ENCODE results near the gene LSAMP. TPM values are rescaled to one million over a fixed set of nuclear protein-coding genes. Genes with fewer than 3 reads are reported as not detected.

The LSAMP gene
- total RNA-seq, 1 donor from 2014 or later = 16.4 TPM

DNA sequence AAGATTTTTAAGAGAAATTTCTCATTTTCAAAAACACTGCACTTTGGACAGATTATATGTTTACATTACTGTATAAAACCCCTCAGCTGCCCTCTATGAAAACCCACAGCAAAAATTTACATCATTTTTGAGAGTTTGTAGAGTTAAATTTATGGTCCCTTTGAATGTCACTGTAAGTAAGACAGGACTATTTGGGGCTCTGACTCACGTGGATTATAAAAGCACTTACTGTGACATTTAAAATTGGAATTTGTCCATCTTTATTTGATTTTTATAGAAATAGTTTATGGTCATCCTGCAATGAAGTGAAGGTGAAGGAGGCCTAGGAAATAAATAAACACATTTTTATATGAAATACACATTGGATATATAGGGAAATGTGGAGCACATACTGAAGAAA lies 672.3 kb downstream of the LSAMP start:
- H3K79me2 ChIP-seq (ENCODE audit: insufficient read depth, low read length) = no peaks in the 10 kb centered on the region
- DNase-seq (ENCODE audit: low read depth) (no peak), FAIRE-seq (no peak)
- H3K9ac ChIP-seq (ENCODE audit: low read length) = no peak overlapping the region
- no peak overlapping the region for H3K4me3 Mint-ChIP-seq (ENCODE audit: unreplicated experiment)
- H3K9me3 ChIP-seq (ENCODE audit: insufficient read depth, low read depth, low read length) = no peaks in the 10 kb centered on the region
- H4K20me1 ChIP-seq (ENCODE audit: insufficient read depth, low read length) = no peaks in the 10 kb centered on the region
- no peak overlapping the region for H3K4me2 ChIP-seq (ENCODE audit: low read length)
- H3K9me3 Mint-ChIP-seq (ENCODE audit: unreplicated experiment) = no peaks in the 10 kb centered on the region
- H3K36me3 Mint-ChIP-seq (ENCODE audit: low read depth, unreplicated experiment) = no peaks in the 10 kb centered on the region
- H3K27ac Mint-ChIP-seq (ENCODE audit: unreplicated experiment) = no peak overlapping the region
- no peaks in the 10 kb centered on the region for H3K4me1 ChIP-seq (ENCODE audit: insufficient read depth, low read length)
- no peak for TF ChIP-seq EZH2 (IDR thresholded peaks at IDR 0.05; ENCODE audit: insufficient read depth, low read length)
- TF ChIP-seq, protein P1, sequence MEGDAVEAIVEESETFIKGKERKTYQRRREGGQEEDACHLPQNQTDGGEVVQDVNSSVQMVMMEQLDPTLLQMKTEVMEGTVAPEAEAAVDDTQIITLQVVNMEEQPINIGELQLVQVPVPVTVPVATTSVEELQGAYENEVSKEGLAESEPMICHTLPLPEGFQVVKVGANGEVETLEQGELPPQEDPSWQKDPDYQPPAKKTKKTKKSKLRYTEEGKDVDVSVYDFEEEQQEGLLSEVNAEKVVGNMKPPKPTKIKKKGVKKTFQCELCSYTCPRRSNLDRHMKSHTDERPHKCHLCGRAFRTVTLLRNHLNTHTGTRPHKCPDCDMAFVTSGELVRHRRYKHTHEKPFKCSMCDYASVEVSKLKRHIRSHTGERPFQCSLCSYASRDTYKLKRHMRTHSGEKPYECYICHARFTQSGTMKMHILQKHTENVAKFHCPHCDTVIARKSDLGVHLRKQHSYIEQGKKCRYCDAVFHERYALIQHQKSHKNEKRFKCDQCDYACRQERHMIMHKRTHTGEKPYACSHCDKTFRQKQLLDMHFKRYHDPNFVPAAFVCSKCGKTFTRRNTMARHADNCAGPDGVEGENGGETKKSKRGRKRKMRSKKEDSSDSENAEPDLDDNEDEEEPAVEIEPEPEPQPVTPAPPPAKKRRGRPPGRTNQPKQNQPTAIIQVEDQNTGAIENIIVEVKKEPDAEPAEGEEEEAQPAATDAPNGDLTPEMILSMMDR (IDR thresholded peaks at IDR 0.05; ENCODE audit: insufficient read depth, low read depth, low read length) = no peak
- no peak overlapping the region for H3K27ac ChIP-seq (ENCODE audit: low read depth, low read length)
- H3K27me3 Mint-ChIP-seq (ENCODE audit: low read depth, unreplicated experiment) = no peaks in the 10 kb centered on the region
- H3K4me3 ChIP-seq (ENCODE audit: insufficient read depth, low read depth, low read length) = no peak overlapping the region
- H3K4me1 Mint-ChIP-seq (ENCODE audit: low read depth, unreplicated experiment) = no peaks in the 10 kb centered on the region
- H2AFZ ChIP-seq (ENCODE audit: low read depth, low read length) = no peak overlapping the region
- H3K36me3 ChIP-seq (ENCODE audit: insufficient read depth, low read length) = no peaks in the 10 kb centered on the region
- no peaks in the 10 kb centered on the region for H3K27me3 ChIP-seq (ENCODE audit: insufficient read depth, low read length)

DNA sequence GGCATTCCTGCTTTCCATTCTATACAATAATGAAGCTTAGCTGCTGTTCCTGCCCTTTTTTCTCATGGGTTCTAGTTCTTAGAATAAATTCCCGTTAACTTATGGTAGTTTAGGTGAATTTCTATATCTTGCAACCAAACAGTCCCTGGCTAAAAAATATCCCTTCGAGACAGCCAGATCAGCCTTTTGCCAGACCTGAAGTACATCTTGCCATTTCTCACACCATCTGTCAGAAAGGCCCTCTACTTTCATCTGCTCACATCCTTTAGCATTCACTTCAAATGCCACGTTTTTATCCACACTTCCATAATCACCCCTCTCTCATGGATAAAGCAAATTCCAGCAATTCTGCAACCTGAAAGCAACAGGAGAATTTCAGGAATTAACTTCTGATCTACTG lies 676.6 kb downstream of the LSAMP start:
- Histone ChIP-seq H3K79me2 (ENCODE audit: insufficient read depth, low read length) (no peaks in the 10 kb centered on the region), H2AFZ (ENCODE audit: low read depth, low read length) (no peak overlapping the region), H3K9ac (ENCODE audit: low read length) (no peak overlapping the region), H3K4me3 (ENCODE audit: insufficient read depth, low read depth, low read length) (no peak overlapping the region), H3K9me3 (ENCODE audit: insufficient read depth, low read depth, low read length) (no peaks in the 10 kb centered on the region), H3K27ac (ENCODE audit: low read depth, low read length) (no peak overlapping the region), H3K4me1 (ENCODE audit: insufficient read depth, low read length) (peaks cover 17% of the 10 kb centered on the region), H3K27me3 (ENCODE audit: insufficient read depth, low read length) (no peaks in the 10 kb centered on the region), H3K4me2 (ENCODE audit: low read length) (no peak overlapping the region), H3K36me3 (ENCODE audit: insufficient read depth, low read length) (no peaks in the 10 kb centered on the region), H4K20me1 (ENCODE audit: insufficient read depth, low read length) (no peaks in the 10 kb centered on the region)
- DNase-seq (ENCODE audit: low read depth) (no peak), FAIRE-seq (no peak)
- Mint-ChIP-seq H3K27me3 (ENCODE audit: low read depth, unreplicated experiment) (no peaks in the 10 kb centered on the region), H3K4me1 (ENCODE audit: low read depth, unreplicated experiment) (peaks cover 9% of the 10 kb centered on the region), H3K27ac (ENCODE audit: unreplicated experiment) (no peak overlapping the region), H3K4me3 (ENCODE audit: unreplicated experiment) (no peak overlapping the region), H3K36me3 (ENCODE audit: low read depth, unreplicated experiment) (no peaks in the 10 kb centered on the region), H3K9me3 (ENCODE audit: unreplicated experiment) (no peaks in the 10 kb centered on the region)
- no peak for TF ChIP-seq EZH2 (IDR thresholded peaks at IDR 0.05; ENCODE audit: insufficient read depth, low read length)
- TF ChIP-seq, protein P1 (IDR thresholded peaks at IDR 0.05; ENCODE audit: insufficient read depth, low read depth, low read length) = no peak

DNA sequence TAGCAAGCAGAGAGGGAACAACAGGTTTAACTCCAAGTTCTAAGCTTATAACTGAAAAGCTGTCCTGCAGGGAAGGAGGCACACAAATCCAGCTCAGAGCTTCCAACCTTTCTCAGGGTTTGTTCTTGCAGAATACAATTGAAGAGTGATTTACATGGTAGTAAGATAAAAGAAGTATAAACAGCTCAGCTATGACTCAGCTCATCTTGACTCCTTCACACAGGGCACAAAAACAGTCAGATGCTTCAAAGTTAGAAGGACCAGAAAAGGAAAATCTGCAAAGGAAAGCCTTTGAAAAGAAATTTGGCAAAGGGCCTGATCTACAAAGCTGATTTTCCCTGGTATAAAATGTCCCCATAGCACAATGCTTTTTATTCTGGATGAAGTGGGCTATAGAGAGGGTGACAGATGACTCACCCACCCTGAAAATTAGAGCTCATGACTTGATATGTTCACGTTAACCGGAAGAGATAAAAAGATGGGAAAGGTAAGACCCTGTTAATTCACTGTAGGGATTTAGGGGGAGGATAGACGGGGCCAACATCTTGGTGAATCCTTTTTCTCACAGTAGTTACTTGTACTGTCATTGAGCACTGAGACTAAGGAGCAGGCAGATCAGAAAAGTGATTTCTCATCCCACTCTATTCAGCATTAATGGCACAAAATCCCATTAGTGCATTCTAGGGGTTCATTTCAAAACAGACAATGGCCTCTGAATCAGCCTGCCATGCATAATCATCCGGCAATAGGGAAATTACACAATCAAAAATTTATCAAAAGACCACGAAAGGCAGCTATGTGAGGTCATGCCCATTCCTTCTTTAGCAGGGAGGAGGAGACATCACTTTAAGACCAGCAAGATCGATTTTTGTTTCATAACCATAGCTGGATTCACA lies 678.5 kb downstream of the LSAMP start:
- Histone ChIP-seq H3K9ac (ENCODE audit: low read length) (peak overlapping the region; percentile 34), H3K27me3 (ENCODE audit: insufficient read depth, low read length) (no peaks in the 10 kb centered on the region), H2AFZ (ENCODE audit: low read depth, low read length) (no peak overlapping the region), H3K9me3 (ENCODE audit: insufficient read depth, low read depth, low read length) (no peaks in the 10 kb centered on the region), H3K36me3 (ENCODE audit: insufficient read depth, low read length) (no peaks in the 10 kb centered on the region), H3K4me1 (ENCODE audit: insufficient read depth, low read length) (peaks cover 17% of the 10 kb centered on the region), H3K79me2 (ENCODE audit: insufficient read depth, low read length) (no peaks in the 10 kb centered on the region), H3K4me3 (ENCODE audit: insufficient read depth, low read depth, low read length) (no peak overlapping the region), H3K27ac (ENCODE audit: low read depth, low read length) (peak overlapping the region; percentile 15), H4K20me1 (ENCODE audit: insufficient read depth, low read length) (no peaks in the 10 kb centered on the region), H3K4me2 (ENCODE audit: low read length) (peak overlapping the region; percentile 45)
- peak; percentile 45 for FAIRE-seq
- Mint-ChIP-seq H3K27ac (ENCODE audit: unreplicated experiment) (no peak overlapping the region), H3K27me3 (ENCODE audit: low read depth, unreplicated experiment) (no peaks in the 10 kb centered on the region), H3K9me3 (ENCODE audit: unreplicated experiment) (no peaks in the 10 kb centered on the region), H3K36me3 (ENCODE audit: low read depth, unreplicated experiment) (no peaks in the 10 kb centered on the region), H3K4me1 (ENCODE audit: low read depth, unreplicated experiment) (peaks cover 9% of the 10 kb centered on the region), H3K4me3 (ENCODE audit: unreplicated experiment) (no peak overlapping the region)
- peak; percentile 82 for DNase-seq (ENCODE audit: low read depth)
- TF ChIP-seq, protein P1 (IDR thresholded peaks at IDR 0.05; ENCODE audit: insufficient read depth, low read depth, low read length) = no peak
- TF ChIP-seq EZH2 (IDR thresholded peaks at IDR 0.05; ENCODE audit: insufficient read depth, low read length) = no peak

Measured in astrocyte (in vitro differentiated cells and primary cell).